Neural progenitor cell (in vitro differentiated cells): ENCODE results near the gene LITAFD. TPM values are rescaled to one million over a fixed set of nuclear protein-coding genes. Genes with fewer than 3 reads are reported as not detected.

Experiments
- DNase-seq: peaks from one replicate; pipeline ENCODE4 v3.0.0-alpha.2; 2016; ENCODE audit warnings: low spot score
- H2AFZ ChIP-seq: fragments of 200-600 bp; sonication (generic); replicated peaks from 2 replicates; pipeline ENCODE4 v1.6.1; 2016; ENCODE audit warnings: antibody characterized with exemption
- H3F3A ChIP-seq: fragments of 200-600 bp; sonication (generic); 2 replicates; pipeline ENCODE4 v1.6.1; 2016; ENCODE audit warnings: antibody characterized with exemption, low read depth
- H3K27ac ChIP-seq: fragments of 200-600 bp; sonication (generic); 2 replicates; pipeline ENCODE4 v1.5.1; 2016; ENCODE audit warnings: mild to moderate bottlenecking
- H3K27me3 ChIP-seq: fragments of 200-600 bp; sonication (generic); 2 replicates; pipeline ENCODE4 v1.6.1; 2016; ENCODE audit warnings: mild to moderate bottlenecking, moderate library complexity
- H3K36me3 ChIP-seq: fragments of 200-600 bp; sonication (generic); 2 replicates; pipeline ENCODE4 v1.5.1; 2016
- H3K4me1 ChIP-seq: fragments of 200-600 bp; sonication (generic); 2 replicates; pipeline ENCODE4 v1.6.1; 2016; ENCODE audit warnings: mixed run types
- H3K4me2 ChIP-seq: fragments of 200-600 bp; sonication (generic); 2 replicates; pipeline ENCODE4 v1.6.1; 2016
- H3K4me3 ChIP-seq: fragments of 200-600 bp; sonication (generic); 2 replicates; pipeline ENCODE4 v1.5.1; 2016
- H3K79me2 ChIP-seq: fragments of 200-600 bp; sonication (generic); 2 replicates; pipeline ENCODE4 v1.6.1; 2016; ENCODE audit warnings: low read depth
- H3K9ac ChIP-seq: fragments of 200-600 bp; sonication (generic); 2 replicates; pipeline ENCODE4 v1.6.1; 2016
- H3K9me3 ChIP-seq: fragments of 200-600 bp; sonication (generic); 2 replicates; pipeline ENCODE4 v1.5.1; 2016; ENCODE audit warnings: low read depth
- H4K20me1 ChIP-seq: fragments of 200-600 bp; sonication (generic); 2 replicates; pipeline ENCODE4 v1.6.1; 2016; ENCODE audit warnings: low read depth
- H3K27ac Mint-ChIP-seq: 3 replicates; pipeline ENCODE4 v1.8.0; 2021; ENCODE audit warnings: mixed read lengths
- H3K27me3 Mint-ChIP-seq: 2 replicates; pipeline ENCODE4 v1.8.0; 2022; ENCODE audit warnings: low read depth, mild to moderate bottlenecking, inconsistent platforms, moderate library complexity, mixed read lengths; ENCODE audit not compliant: insufficient read depth
- H3K36me3 Mint-ChIP-seq: 3 replicates; pipeline ENCODE4 v1.8.0; 2021; ENCODE audit warnings: mixed read lengths
- H3K4me1 Mint-ChIP-seq: 3 replicates; pipeline ENCODE4 v1.8.0; 2021; ENCODE audit warnings: mixed read lengths
- H3K4me3 Mint-ChIP-seq: 3 replicates; pipeline ENCODE4 v1.8.0; 2021; ENCODE audit warnings: mild to moderate bottlenecking, moderate library complexity, mixed read lengths
- H3K9me3 Mint-ChIP-seq: 3 replicates; pipeline ENCODE4 v1.8.0; 2020; ENCODE audit warnings: mixed read lengths
- EZH2 ChIP-seq: fragments of 200-600 bp; sonication (generic); IDR thresholded peaks from 2 replicates; pipeline ENCODE4 v1.6.1; 2017; ENCODE audit warnings: antibody characterized with exemption, mild to moderate bottlenecking, moderate library complexity
- EZH2phosphoT487 ChIP-seq: fragments of 200-600 bp; sonication (generic); IDR thresholded peaks from 2 replicates; pipeline ENCODE4 v1.6.1; 2017; ENCODE audit warnings: antibody characterized with exemption
- total RNA-seq: library from RNA; depleted of rRNA; stranded (reverse); fragments of >200 nt; gene quantifications from 2 replicates; pipeline ENCODE4 v1.2.3, GENCODE V29; 2015; ENCODE audit warnings: low replicate concordance
- TF ChIP-seq, protein P1 (sequence below): fragments of 200-600 bp; sonication (generic); IDR thresholded peaks from 2 replicates; pipeline ENCODE4 v1.5.1; 2017; ENCODE audit warnings: antibody characterized with exemption, mild to moderate bottlenecking

LITAFD gene
- total RNA-seq, 1 donor from 2014 or later = not detected

DNA sequence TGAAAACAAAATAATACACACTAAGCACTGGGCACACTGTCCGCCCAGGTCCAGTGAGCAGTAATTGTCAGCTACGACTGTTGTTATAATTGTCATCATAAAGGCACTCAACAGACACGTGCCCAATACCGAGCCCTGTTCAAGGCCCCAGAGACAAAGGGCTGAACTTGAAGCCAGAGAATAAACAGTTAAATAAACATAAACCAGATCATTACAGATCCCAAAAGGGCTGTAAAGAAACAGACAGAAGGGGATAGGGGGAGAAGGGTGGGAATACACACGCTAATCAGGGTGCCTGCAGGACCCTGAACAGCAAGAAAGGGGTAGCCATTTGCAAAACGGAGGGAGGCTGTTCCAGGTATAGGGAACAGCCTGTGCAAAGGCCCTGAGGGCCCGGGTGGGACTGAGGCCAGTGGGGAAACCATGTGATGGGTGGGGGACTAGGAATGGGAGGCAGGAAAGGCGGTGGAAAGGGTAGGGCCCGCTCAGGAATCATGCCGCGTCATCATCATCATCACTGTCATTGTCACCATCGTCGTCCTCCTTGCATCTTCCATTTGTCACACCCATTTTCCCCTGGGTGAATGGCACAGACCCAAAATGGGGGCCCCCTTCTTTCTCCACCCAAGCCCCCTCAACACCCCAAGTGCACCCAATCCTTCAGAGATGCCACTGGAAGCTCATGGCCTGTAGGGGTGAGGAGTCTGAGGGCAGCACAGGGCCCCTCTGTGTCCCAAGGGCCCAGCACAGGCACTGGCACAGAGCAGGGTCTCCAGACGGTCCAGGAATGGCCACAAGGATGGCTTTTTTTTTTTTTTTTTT is 19.6 kb upstream of the LITAFD start:
- Histone ChIP-seq H3K4me1 (peaks cover 35% of the 10 kb centered on the region), H3K36me3 (no peaks in the 10 kb centered on the region)

DNA sequence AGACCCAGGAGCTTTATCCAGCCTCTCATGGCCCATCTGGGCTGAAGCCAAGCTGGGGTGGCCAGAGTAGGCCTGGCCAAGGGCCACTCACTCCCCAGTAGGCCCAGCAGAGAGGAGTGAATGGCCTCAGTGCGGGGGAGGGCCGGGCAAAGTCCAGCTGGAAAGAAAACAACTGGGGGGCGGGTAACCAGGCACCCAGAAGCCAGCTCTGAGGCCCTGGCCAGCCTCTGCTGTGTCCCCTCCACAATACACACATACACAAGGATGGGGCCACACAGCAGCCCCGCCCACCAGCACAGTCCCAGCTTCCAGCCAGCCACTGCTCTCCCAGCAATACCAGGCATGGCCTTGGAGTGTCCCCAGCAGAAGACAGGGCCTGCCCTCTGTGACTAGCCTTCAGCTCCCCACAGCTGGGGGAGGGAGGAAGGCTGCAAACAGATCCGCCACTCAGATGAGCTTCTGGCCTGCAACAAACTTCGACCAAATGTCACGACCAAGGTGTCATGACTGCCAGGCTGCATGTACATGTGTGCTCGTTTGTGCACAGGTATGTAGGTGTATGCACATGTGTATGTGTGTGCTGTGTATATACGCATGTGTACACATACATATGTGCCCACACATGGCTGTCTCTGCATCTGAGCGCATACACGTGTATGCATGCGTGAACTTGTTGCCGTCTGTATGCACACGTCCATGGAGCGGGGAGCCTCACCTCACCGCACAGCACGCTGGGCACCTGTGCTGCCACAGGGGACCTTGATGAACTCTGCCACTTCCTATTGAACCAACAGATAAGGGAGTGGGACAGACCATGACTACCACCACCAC is 18.3 kb upstream of the LITAFD start:
- H3K27me3 ChIP-seq = no peaks in the 10 kb centered on the region
- no peak overlapping the region for H3K4me3 Mint-ChIP-seq
- H3K79me2 ChIP-seq = peaks cover 99% of the 10 kb centered on the region
- H3K4me1 ChIP-seq = peaks cover 35% of the 10 kb centered on the region
- H3K27ac ChIP-seq = no peak overlapping the region
- H3K27ac Mint-ChIP-seq = peak overlapping the region; percentile 32
- no peak overlapping the region for H2AFZ ChIP-seq
- DNase-seq = peak; percentile 23
- peak overlapping the region; percentile 17 for H3K4me2 ChIP-seq
- no peaks in the 10 kb centered on the region for H3K9me3 Mint-ChIP-seq
- no peaks in the 10 kb centered on the region for H3K9me3 ChIP-seq
- H4K20me1 ChIP-seq = peaks cover 93% of the 10 kb centered on the region
- no peaks in the 10 kb centered on the region for H3K36me3 ChIP-seq
- no peak overlapping the region for H3K4me3 ChIP-seq
- peaks cover 2% of the 10 kb centered on the region for H3K36me3 Mint-ChIP-seq
- no peak overlapping the region for H3K9ac ChIP-seq
- H3K4me1 Mint-ChIP-seq = peaks cover 53% of the 10 kb centered on the region
- TF ChIP-seq, protein P1, sequence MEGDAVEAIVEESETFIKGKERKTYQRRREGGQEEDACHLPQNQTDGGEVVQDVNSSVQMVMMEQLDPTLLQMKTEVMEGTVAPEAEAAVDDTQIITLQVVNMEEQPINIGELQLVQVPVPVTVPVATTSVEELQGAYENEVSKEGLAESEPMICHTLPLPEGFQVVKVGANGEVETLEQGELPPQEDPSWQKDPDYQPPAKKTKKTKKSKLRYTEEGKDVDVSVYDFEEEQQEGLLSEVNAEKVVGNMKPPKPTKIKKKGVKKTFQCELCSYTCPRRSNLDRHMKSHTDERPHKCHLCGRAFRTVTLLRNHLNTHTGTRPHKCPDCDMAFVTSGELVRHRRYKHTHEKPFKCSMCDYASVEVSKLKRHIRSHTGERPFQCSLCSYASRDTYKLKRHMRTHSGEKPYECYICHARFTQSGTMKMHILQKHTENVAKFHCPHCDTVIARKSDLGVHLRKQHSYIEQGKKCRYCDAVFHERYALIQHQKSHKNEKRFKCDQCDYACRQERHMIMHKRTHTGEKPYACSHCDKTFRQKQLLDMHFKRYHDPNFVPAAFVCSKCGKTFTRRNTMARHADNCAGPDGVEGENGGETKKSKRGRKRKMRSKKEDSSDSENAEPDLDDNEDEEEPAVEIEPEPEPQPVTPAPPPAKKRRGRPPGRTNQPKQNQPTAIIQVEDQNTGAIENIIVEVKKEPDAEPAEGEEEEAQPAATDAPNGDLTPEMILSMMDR = no peak
- TF ChIP-seq EZH2phosphoT487 = no peak
- no peak for TF ChIP-seq EZH2
- H3K27me3 Mint-ChIP-seq = peaks cover 10% of the 10 kb centered on the region
- H3F3A ChIP-seq = peaks cover 41% of the 10 kb centered on the region

More for the DNA sequence above, 19.6 kb upstream of the LITAFD start:
- H3K4me2 ChIP-seq = no peak overlapping the region
- peaks cover 96% of the 10 kb centered on the region for H4K20me1 ChIP-seq
- peaks cover 98% of the 10 kb centered on the region for H3K79me2 ChIP-seq
- no peaks in the 10 kb centered on the region for H3K9me3 ChIP-seq
- peaks cover 48% of the 10 kb centered on the region for H3K4me1 Mint-ChIP-seq
- peaks cover 10% of the 10 kb centered on the region for H3K36me3 Mint-ChIP-seq
- H3K27ac ChIP-seq = no peak overlapping the region
- no peak overlapping the region for H3K4me3 ChIP-seq
- no peak overlapping the region for H2AFZ ChIP-seq
- peaks cover 30% of the 10 kb centered on the region for H3F3A ChIP-seq
- no peaks in the 10 kb centered on the region for H3K9me3 Mint-ChIP-seq
- no peaks in the 10 kb centered on the region for H3K27me3 ChIP-seq
- DNase-seq = no peak
- no peak overlapping the region for H3K4me3 Mint-ChIP-seq
- H3K27ac Mint-ChIP-seq = no peak overlapping the region
- H3K9ac ChIP-seq = no peak overlapping the region
- TF ChIP-seq, protein P1 = no peak
- TF ChIP-seq EZH2 (no peak), EZH2phosphoT487 (no peak)
- H3K27me3 Mint-ChIP-seq = peaks cover 10% of the 10 kb centered on the region

DNA sequence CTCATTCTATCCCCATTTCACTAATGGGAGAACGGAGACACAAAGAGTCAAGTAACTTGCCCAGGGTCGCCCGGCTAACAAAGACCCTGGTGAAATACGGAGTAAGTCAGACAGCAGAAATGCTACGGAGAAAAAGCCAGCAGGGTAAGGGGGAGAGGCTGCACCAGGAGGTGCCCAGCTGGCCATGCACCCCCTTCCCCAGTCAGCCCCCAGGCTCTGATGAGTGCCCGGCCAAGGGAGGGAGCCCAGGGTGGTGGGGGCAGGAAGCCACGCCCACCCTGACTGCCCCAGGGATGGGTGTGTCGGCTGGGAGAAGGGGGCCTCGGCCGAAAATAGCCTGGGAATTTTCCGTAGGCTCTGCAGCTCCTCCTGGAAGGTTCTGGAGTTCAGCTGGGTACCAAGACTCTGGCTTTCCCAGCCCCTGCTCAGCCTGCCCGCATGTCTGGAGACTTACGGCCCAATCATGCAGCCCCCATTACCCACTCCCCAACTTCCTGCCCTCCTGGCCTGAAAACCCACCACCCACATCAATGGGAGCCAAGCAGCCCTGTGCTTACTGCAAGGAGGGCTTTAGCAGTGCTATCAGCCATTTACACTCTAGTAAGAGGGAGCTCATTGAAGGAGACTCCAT is 17.6 kb upstream of the LITAFD start:
- H3K27ac ChIP-seq = peak overlapping the region; percentile 23

More for the DNA sequence above, 17.6 kb upstream of the LITAFD start:
- no peak overlapping the region for H3K9ac ChIP-seq
- H3K4me2 ChIP-seq = peak overlapping the region; percentile 17
- H3K9me3 Mint-ChIP-seq = no peaks in the 10 kb centered on the region
- DNase-seq = no peak
- H3K27me3 ChIP-seq = no peaks in the 10 kb centered on the region
- H3K4me3 ChIP-seq = no peak overlapping the region
- no peak overlapping the region for H2AFZ ChIP-seq
- H3K4me1 ChIP-seq = peaks cover 40% of the 10 kb centered on the region
- peaks cover 57% of the 10 kb centered on the region for H3K4me1 Mint-ChIP-seq
- peaks cover 91% of the 10 kb centered on the region for H3K79me2 ChIP-seq
- no peaks in the 10 kb centered on the region for H3K36me3 ChIP-seq
- TF ChIP-seq EZH2 (no peak), EZH2phosphoT487 (no peak)
- TF ChIP-seq, protein P1 = no peak
- peak overlapping the region; percentile 32 for H3K27ac Mint-ChIP-seq
- H3F3A ChIP-seq = peaks cover 46% of the 10 kb centered on the region
- H4K20me1 ChIP-seq = peaks cover 86% of the 10 kb centered on the region
- peak overlapping the region; percentile 99 for H3K4me3 Mint-ChIP-seq
- H3K27me3 Mint-ChIP-seq = peaks cover 8% of the 10 kb centered on the region
- H3K36me3 Mint-ChIP-seq = no peaks in the 10 kb centered on the region
- no peaks in the 10 kb centered on the region for H3K9me3 ChIP-seq
